Gastroesophageal sphincter (tissue), 3 donors: ENCODE measurements around the gene EDEM2.

Experiments
- POLR2A ChIP-seq, 2 donors: fragments of 450-650 bp; IDR thresholded peaks; one replicate each; pipeline ENCODE4 v1.6.1; 2017; ENCODE audit warnings: antibody characterized with exemption in 2 of 2, mild to moderate bottlenecking in 2 of 2, moderate library complexity in 1 of 2
- TF ChIP-seq, protein P1 (sequence below), 4 experiments: fragments of 200-600 bp in 2 of 4; fragments of 450-650 bp in 2 of 4; sonication (generic) in 1 of 4; IDR thresholded peaks; one replicate each; pipeline ENCODE4 v1.5.1; 2017 to 2019; ENCODE audit warnings: antibody characterized with exemption in 4 of 4, mild to moderate bottlenecking in 2 of 4, moderate library complexity in 2 of 4

GRCh38 chr20:35172434-35172806 is 25.3 kb upstream of the EDEM2 start:
- TF ChIP-seq POLR2A (IDR thresholded peaks at IDR 0.05), result no peak
- TF ChIP-seq, protein P1, sequence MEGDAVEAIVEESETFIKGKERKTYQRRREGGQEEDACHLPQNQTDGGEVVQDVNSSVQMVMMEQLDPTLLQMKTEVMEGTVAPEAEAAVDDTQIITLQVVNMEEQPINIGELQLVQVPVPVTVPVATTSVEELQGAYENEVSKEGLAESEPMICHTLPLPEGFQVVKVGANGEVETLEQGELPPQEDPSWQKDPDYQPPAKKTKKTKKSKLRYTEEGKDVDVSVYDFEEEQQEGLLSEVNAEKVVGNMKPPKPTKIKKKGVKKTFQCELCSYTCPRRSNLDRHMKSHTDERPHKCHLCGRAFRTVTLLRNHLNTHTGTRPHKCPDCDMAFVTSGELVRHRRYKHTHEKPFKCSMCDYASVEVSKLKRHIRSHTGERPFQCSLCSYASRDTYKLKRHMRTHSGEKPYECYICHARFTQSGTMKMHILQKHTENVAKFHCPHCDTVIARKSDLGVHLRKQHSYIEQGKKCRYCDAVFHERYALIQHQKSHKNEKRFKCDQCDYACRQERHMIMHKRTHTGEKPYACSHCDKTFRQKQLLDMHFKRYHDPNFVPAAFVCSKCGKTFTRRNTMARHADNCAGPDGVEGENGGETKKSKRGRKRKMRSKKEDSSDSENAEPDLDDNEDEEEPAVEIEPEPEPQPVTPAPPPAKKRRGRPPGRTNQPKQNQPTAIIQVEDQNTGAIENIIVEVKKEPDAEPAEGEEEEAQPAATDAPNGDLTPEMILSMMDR (IDR thresholded peaks at IDR 0.05), result no peak
